Hepatic stellate cell (primary cell): Measurements from ENCODE around the gene OXGR1.

Source experiments
- DNase-seq: peaks from one replicate; pipeline ENCODE4 v3.0.0; 2011; ENCODE audit warnings: low spot score

The OXGR1 gene

GRCh38 chr13:96963786-96964475 is 30.3 kb downstream of the OXGR1 start:
- DNase-seq = no peak

- DNase-seq = no peak
These were observed 33.9 kb downstream of the OXGR1 start for GRCh38 chr13:96960379-96960778.

- peak; percentile 7 for DNase-seq
These were observed 35.9 kb downstream of the OXGR1 start for GRCh38 chr13:96958286-96958891.

DNA sequence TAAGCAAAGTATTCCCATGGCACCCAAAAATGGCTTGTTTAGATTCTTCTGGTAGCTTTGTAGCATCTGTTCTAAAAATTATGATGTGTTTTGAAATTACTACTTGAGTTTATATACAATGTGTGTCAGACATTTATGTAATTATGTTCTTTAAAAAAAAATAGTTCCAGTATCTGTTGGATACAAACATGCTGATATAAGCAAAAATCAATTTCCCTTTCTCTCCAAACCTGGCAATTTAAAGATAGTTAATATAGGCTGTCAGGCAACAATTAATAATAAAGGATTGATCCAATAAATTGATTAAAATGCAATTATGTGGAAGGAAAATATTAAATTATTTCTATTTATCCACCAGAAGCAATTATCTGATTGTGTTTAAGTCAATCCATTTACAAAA is 41.7 kb downstream of the OXGR1 start:
- no peak for DNase-seq

- no peak for DNase-seq
These were observed 46.1 kb downstream of the OXGR1 start for GRCh38 chr13:96948127-96948526.

GRCh38 chr13:96947343-96947910 is 46.8 kb downstream of the OXGR1 start:
- DNase-seq = no peak

GRCh38 chr13:96946709-96947311 is 47.5 kb downstream of the OXGR1 start:
- DNase-seq = no peak

GRCh38 chr13:96940961-96941360 is 53.3 kb downstream of the OXGR1 start:
- no peak for DNase-seq

GRCh38 chr13:96935901-96936300 is 58.4 kb downstream of the OXGR1 start:
- DNase-seq = no peak
